Left renal cortex interstitium (tissue), 4 donors: ENCODE results near the gene CHRNB1. TPM values are rescaled to one million over a fixed set of nuclear protein-coding genes. Genes with fewer than 3 reads are reported as not detected.
A peak's percentile ranks its signal among the peaks of the same experiment; 100 is the strongest.
"Not testable (repeated sequence)": the region's sequence is repeated elsewhere in the genome, so short reads cannot be mapped to it uniquely, and the experiment has no call there.

ENCODE experiments used
- DNase-seq, 4 donors: peaks; one replicate each; pipeline ENCODE4 v3.0.0-alpha.2; 2013; ENCODE audit warnings: low read depth in 4 of 4, low spot score in 2 of 4, missing footprints in 1 of 4
- polyA plus RNA-seq, 4 donors: library from polyadenylated mRNA; unstranded; fragments of 120-200 nt; gene quantifications; one replicate each; pipeline ENCODE4 v1.2.1, GENCODE V29; 2013; ENCODE audit not compliant: insufficient read length in 4 of 4

The CHRNB1 gene
- polyA plus RNA-seq, 4 donors: 10.3 to 10.8 (median 10.6) TPM

GRCh38 chr17:7466318-7466638 lies 21.4 kb downstream of the CHRNB1 start:
- DNase-seq: no peak

GRCh38 chr17:7466639-7467341 lies 21.9 kb downstream of the CHRNB1 start:
- DNase-seq: no peak

GRCh38 chr17:7467498-7467897 lies 22.6 kb downstream of the CHRNB1 start:
- no peak for DNase-seq

GRCh38 chr17:7468290-7468689 lies 23.4 kb downstream of the CHRNB1 start:
- DNase-seq: no peak

- DNase-seq: no peak
Observed at GRCh38 chr17:7468804-7469389, 24.0 kb downstream of the CHRNB1 start.

GRCh38 chr17:7469843-7470242 lies 25.0 kb downstream of the CHRNB1 start:
- DNase-seq: not testable (repeated sequence)

- DNase-seq: not testable (repeated sequence)
Observed at GRCh38 chr17:7470457-7470973, 25.7 kb downstream of the CHRNB1 start.

GRCh38 chr17:7471729-7472128 lies 26.9 kb downstream of the CHRNB1 start:
- DNase-seq: no peak

- not testable (repeated sequence) for DNase-seq
Observed at GRCh38 chr17:7474767-7475166, 29.9 kb downstream of the CHRNB1 start.

GRCh38 chr17:7475764-7476422 lies 31.0 kb downstream of the CHRNB1 start:
- DNase-seq: no peak

GRCh38 chr17:7476494-7476893 lies 31.6 kb downstream of the CHRNB1 start:
- no peak for DNase-seq

GRCh38 chr17:7476951-7477350 lies 32.1 kb downstream of the CHRNB1 start:
- DNase-seq: no peak

GRCh38 chr17:7477392-7478275 lies 32.8 kb downstream of the CHRNB1 start:
- DNase-seq: peak in 1 of 4 donors; percentile 32

GRCh38 chr17:7478276-7479212 lies 33.7 kb downstream of the CHRNB1 start:
- DNase-seq: no peak

- peak in 1 of 4 donors; percentile 47 for DNase-seq
Observed at GRCh38 chr17:7479213-7480088, 34.6 kb downstream of the CHRNB1 start, which contains the start of gene ZBTB4. Gene ZBTB4 (minus strand): TSS chr17:7479631. CDS start chr17:7466801, 12,830 bp downstream.

- no peak for DNase-seq
Observed at GRCh38 chr17:7480089-7480384, 35.2 kb downstream of the CHRNB1 start.

GRCh38 chr17:7481275-7481674 lies 36.4 kb downstream of the CHRNB1 start, which contains the start of gene SLC35G6:
Gene SLC35G6 (plus strand): TSS chr17:7481446. CDS start chr17:7481517, 71 bp downstream.
- not testable (repeated sequence) for DNase-seq
